Esophagus muscularis mucosa (tissue), 3 donors: ENCODE data around the gene TMEM61.
"Not testable (repeated sequence)": the region's sequence is repeated elsewhere in the genome, so short reads cannot be mapped to it uniquely, and the experiment has no call there.

Source experiments
- POLR2A ChIP-seq: fragments of 450-650 bp; IDR thresholded peaks from one replicate; pipeline ENCODE4 v1.6.1; 2017; ENCODE audit warnings: antibody characterized with exemption, moderate library complexity, mild to moderate bottlenecking, low read depth
- TF ChIP-seq, protein P1 (sequence below), 3 experiments: fragments of 200-600 bp in 2 of 3; fragments of 450-650 bp in 1 of 3; sonication (generic) in 2 of 3; IDR thresholded peaks; one replicate each; pipeline ENCODE4 v1.5.1; 2017 to 2019; ENCODE audit warnings: antibody characterized with exemption in 3 of 3, mild to moderate bottlenecking in 2 of 3, moderate library complexity in 1 of 3

DNA sequence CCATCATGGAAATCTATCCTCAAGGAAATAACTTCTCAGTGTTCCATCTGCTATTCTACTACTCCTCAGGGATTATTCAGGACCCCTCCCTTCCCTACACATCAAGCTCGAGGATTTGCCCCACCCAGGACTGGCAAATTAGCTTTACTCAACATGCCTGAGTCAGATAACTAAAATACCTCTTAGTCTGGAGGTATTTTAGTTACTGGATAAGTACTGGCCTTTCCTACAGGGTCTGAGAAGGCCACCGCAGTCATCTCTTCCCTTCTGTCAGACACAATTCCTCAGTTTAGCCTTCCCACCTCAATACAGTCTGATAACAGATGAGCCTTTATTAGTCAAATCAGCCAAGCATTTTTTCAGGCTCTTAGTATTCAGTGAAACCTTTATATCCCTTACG, 46.3 kb downstream of the TMEM61 start:
- TF ChIP-seq, protein P1, sequence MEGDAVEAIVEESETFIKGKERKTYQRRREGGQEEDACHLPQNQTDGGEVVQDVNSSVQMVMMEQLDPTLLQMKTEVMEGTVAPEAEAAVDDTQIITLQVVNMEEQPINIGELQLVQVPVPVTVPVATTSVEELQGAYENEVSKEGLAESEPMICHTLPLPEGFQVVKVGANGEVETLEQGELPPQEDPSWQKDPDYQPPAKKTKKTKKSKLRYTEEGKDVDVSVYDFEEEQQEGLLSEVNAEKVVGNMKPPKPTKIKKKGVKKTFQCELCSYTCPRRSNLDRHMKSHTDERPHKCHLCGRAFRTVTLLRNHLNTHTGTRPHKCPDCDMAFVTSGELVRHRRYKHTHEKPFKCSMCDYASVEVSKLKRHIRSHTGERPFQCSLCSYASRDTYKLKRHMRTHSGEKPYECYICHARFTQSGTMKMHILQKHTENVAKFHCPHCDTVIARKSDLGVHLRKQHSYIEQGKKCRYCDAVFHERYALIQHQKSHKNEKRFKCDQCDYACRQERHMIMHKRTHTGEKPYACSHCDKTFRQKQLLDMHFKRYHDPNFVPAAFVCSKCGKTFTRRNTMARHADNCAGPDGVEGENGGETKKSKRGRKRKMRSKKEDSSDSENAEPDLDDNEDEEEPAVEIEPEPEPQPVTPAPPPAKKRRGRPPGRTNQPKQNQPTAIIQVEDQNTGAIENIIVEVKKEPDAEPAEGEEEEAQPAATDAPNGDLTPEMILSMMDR (IDR thresholded peaks at IDR 0.05), result not testable (repeated sequence)
- TF ChIP-seq POLR2A, result not testable (repeated sequence)
